GM19438 (cell line): Measurements from ENCODE around the gene ZCCHC10.
"Not testable (repeated sequence)": the region's sequence is repeated elsewhere in the genome, so short reads cannot be mapped to it uniquely, and the experiment has no call there.

Experiments
- ATAC-seq: cut with Tn5 transposase; IDR thresholded peaks from one replicate; pipeline ENCODE4 v1.9.1; 2021; ENCODE audit warnings: low read depth; ENCODE audit not compliant: unreplicated experiment

ZCCHC10 gene

GRCh38 chr5:132981288-132981687 lies 45.1 kb downstream of the ZCCHC10 start:
- no peak for ATAC-seq

- no peak for ATAC-seq
These were observed 46.4 kb downstream of the ZCCHC10 start for GRCh38 chr5:132979976-132980375.

- ATAC-seq, result no peak
These were observed 46.9 kb downstream of the ZCCHC10 start for GRCh38 chr5:132979367-132979940.

GRCh38 chr5:132976852-132977251 lies 49.5 kb downstream of the ZCCHC10 start:
- no peak for ATAC-seq

GRCh38 chr5:132972436-132972828 lies 53.9 kb downstream of the ZCCHC10 start:
- not testable (repeated sequence) for ATAC-seq

GRCh38 chr5:132971483-132972435 lies 54.6 kb downstream of the ZCCHC10 start:
- no peak for ATAC-seq

- no peak for ATAC-seq
These were observed 61.2 kb downstream of the ZCCHC10 start for GRCh38 chr5:132965120-132965519.

- peak; percentile 95 for ATAC-seq
These were observed 62.9 kb downstream of the ZCCHC10 start, which contains the start of gene AFF4 for GRCh38 chr5:132963171-132964104. Gene AFF4, minus strand, starts transcription at chr5:132963634. Its CDS starts 26,445 bp downstream, at chr5:132937189.

GRCh38 chr5:132962429-132963021 lies 63.8 kb downstream of the ZCCHC10 start:
- no peak for ATAC-seq

- no peak for ATAC-seq
These were observed 64.5 kb downstream of the ZCCHC10 start for GRCh38 chr5:132961887-132962286.

GRCh38 chr5:132961123-132961815 lies 65.1 kb downstream of the ZCCHC10 start:
- not testable (repeated sequence) for ATAC-seq

GRCh38 chr5:132956166-132956799 lies 70.1 kb downstream of the ZCCHC10 start:
- ATAC-seq, result not testable (repeated sequence)

GRCh38 chr5:132953710-132954109 lies 72.6 kb downstream of the ZCCHC10 start:
- ATAC-seq, result no peak

GRCh38 chr5:132952829-132953228 lies 73.5 kb downstream of the ZCCHC10 start:
- ATAC-seq, result no peak

GRCh38 chr5:132951897-132952296 lies 74.5 kb downstream of the ZCCHC10 start:
- ATAC-seq, result no peak

GRCh38 chr5:132949136-132949535 lies 77.2 kb downstream of the ZCCHC10 start:
- ATAC-seq, result no peak

GRCh38 chr5:132947671-132948070 lies 78.7 kb downstream of the ZCCHC10 start:
- ATAC-seq, result no peak
